ENCODE data around the gene DNMBP.

DNA sequence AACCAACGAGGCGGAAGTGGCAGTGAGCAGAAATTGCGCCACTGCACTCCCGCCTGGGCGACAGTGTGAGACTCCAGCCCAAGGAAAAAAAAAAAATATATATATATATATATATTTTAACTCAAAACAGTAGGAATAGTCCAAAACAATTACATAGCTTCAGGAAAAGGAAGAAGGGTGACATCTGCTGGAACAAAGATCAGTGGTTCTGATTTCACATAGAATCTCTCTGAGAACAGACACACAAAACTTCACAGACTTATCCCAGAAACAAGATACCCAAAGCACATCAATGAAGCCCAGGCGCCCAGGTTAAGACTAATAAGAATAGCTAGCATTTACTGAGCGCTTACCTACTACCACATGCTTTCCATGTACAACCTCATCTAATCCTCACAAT, 45.0 kb downstream of the DNMBP start:
- TF ChIP-seq, protein P1, sequence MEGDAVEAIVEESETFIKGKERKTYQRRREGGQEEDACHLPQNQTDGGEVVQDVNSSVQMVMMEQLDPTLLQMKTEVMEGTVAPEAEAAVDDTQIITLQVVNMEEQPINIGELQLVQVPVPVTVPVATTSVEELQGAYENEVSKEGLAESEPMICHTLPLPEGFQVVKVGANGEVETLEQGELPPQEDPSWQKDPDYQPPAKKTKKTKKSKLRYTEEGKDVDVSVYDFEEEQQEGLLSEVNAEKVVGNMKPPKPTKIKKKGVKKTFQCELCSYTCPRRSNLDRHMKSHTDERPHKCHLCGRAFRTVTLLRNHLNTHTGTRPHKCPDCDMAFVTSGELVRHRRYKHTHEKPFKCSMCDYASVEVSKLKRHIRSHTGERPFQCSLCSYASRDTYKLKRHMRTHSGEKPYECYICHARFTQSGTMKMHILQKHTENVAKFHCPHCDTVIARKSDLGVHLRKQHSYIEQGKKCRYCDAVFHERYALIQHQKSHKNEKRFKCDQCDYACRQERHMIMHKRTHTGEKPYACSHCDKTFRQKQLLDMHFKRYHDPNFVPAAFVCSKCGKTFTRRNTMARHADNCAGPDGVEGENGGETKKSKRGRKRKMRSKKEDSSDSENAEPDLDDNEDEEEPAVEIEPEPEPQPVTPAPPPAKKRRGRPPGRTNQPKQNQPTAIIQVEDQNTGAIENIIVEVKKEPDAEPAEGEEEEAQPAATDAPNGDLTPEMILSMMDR (IDR thresholded peaks at IDR 0.05), result no peak
- no peak for TF ChIP-seq POLR2A (IDR thresholded peaks at IDR 0.05)

Data from thyroid gland (tissue), 4 donors.